ENCODE results near the gene IFNAR2.

The IFNAR2 gene

GRCh38 chr21:33236013-33236686 lies 6.4 kb downstream of the IFNAR2 start:
- Histone ChIP-seq H3K27me3 (ENCODE audit: control insufficient read depth, insufficient read depth, low read length) (no peaks in the 10 kb centered on the region), H3K9ac (no peak overlapping the region), H3K4me1 (no peaks in the 10 kb centered on the region), H2AFZ (no peak overlapping the region), H3K4me3 (ENCODE audit: low read depth, low read length) (no peak overlapping the region), H3K4me2 (ENCODE audit: low read length) (no peak overlapping the region), H3K79me2 (peaks cover 2% of the 10 kb centered on the region), H3K27ac (no peak overlapping the region), H3K36me3 (ENCODE audit: control insufficient read depth, insufficient read depth, low read length) (no peaks in the 10 kb centered on the region), H3K9me3 (ENCODE audit: control insufficient read depth, low read length) (no peaks in the 10 kb centered on the region)
- TF ChIP-seq, protein P1, sequence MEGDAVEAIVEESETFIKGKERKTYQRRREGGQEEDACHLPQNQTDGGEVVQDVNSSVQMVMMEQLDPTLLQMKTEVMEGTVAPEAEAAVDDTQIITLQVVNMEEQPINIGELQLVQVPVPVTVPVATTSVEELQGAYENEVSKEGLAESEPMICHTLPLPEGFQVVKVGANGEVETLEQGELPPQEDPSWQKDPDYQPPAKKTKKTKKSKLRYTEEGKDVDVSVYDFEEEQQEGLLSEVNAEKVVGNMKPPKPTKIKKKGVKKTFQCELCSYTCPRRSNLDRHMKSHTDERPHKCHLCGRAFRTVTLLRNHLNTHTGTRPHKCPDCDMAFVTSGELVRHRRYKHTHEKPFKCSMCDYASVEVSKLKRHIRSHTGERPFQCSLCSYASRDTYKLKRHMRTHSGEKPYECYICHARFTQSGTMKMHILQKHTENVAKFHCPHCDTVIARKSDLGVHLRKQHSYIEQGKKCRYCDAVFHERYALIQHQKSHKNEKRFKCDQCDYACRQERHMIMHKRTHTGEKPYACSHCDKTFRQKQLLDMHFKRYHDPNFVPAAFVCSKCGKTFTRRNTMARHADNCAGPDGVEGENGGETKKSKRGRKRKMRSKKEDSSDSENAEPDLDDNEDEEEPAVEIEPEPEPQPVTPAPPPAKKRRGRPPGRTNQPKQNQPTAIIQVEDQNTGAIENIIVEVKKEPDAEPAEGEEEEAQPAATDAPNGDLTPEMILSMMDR (IDR thresholded peaks at IDR 0.05) = no peak

DNA sequence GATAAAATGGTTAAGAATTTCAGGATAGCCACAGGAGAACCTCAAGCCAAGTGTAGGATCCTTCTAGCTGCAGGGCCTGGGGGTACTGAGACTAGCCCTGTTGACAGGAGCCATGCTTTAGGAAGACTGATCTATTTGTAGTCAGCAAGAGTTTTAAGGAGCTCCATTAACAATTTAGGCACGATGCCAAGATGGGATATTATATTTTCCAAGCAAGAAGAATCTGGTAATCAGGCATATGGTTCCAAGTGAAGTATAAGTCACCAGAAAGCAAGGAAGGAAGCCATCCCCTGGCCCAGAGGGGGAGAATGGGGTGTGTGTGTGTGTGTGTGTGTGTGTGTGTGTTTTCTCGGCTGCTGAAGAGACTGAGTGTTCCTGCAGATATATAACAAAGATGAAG lies 7.0 kb downstream of the IFNAR2 start:
- H3K27me3 ChIP-seq (ENCODE audit: control insufficient read depth, insufficient read depth, low read length) = no peaks in the 10 kb centered on the region

DNA sequence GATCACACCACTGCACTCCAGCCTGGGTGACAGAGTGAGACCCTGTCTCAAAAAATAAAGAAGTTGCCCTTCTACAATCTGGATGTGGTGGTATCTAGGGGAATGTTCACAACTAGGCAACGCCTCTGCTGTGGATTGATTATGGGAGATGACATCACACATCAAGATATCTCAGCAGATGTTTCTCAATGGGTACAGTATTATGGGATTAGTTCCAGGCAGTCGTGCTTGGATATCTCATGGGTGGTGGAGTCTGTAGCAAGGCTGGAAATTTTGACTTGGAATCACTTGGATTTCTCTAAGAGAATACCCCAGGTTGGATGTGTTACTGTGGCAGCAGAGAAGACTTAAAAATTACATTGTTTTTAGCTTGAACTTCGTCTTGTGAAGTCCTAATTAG lies 7.7 kb downstream of the IFNAR2 start:
- no peak overlapping the region for H3K27ac ChIP-seq
- peaks cover 2% of the 10 kb centered on the region for H3K79me2 ChIP-seq

More for the DNA sequence above, 7.0 kb downstream of the IFNAR2 start:
- Histone ChIP-seq H3K4me2 (ENCODE audit: low read length) (no peak overlapping the region), H3K79me2 (peaks cover 2% of the 10 kb centered on the region), H3K4me1 (no peaks in the 10 kb centered on the region), H2AFZ (no peak overlapping the region), H3K4me3 (ENCODE audit: low read depth, low read length) (no peak overlapping the region), H3K36me3 (ENCODE audit: control insufficient read depth, insufficient read depth, low read length) (no peaks in the 10 kb centered on the region), H3K27ac (no peak overlapping the region), H3K9ac (no peak overlapping the region), H3K9me3 (ENCODE audit: control insufficient read depth, low read length) (no peaks in the 10 kb centered on the region)
- TF ChIP-seq, protein P1 (IDR thresholded peaks at IDR 0.05) = no peak

GRCh38 chr21:33238146-33238545 lies 8.4 kb downstream of the IFNAR2 start:
- H2AFZ ChIP-seq = no peak overlapping the region
- TF ChIP-seq, protein P1 (IDR thresholded peaks at IDR 0.05) = no peak
- H3K36me3 ChIP-seq (ENCODE audit: control insufficient read depth, insufficient read depth, low read length) = no peaks in the 10 kb centered on the region
- H3K27ac ChIP-seq = no peak overlapping the region
- no peak overlapping the region for H3K4me2 ChIP-seq (ENCODE audit: low read length)
- no peaks in the 10 kb centered on the region for H3K4me1 ChIP-seq
- H3K79me2 ChIP-seq = peaks cover 2% of the 10 kb centered on the region
- H3K9me3 ChIP-seq (ENCODE audit: control insufficient read depth, low read length) = no peaks in the 10 kb centered on the region
- H3K27me3 ChIP-seq (ENCODE audit: control insufficient read depth, insufficient read depth, low read length) = no peaks in the 10 kb centered on the region
- H3K9ac ChIP-seq = no peak overlapping the region
- no peak overlapping the region for H3K4me3 ChIP-seq (ENCODE audit: low read depth, low read length)

More for the DNA sequence above, 7.7 kb downstream of the IFNAR2 start:
- no peaks in the 10 kb centered on the region for H3K9me3 ChIP-seq (ENCODE audit: control insufficient read depth, low read length)
- H3K4me2 ChIP-seq (ENCODE audit: low read length) = no peak overlapping the region
- TF ChIP-seq, protein P1 (IDR thresholded peaks at IDR 0.05) = no peak
- no peak overlapping the region for H3K9ac ChIP-seq
- no peak overlapping the region for H2AFZ ChIP-seq
- H3K4me3 ChIP-seq (ENCODE audit: low read depth, low read length) = no peak overlapping the region
- no peaks in the 10 kb centered on the region for H3K27me3 ChIP-seq (ENCODE audit: control insufficient read depth, insufficient read depth, low read length)
- no peaks in the 10 kb centered on the region for H3K36me3 ChIP-seq (ENCODE audit: control insufficient read depth, insufficient read depth, low read length)
- H3K4me1 ChIP-seq = no peaks in the 10 kb centered on the region
